GM23338 (cell line): Measurements from ENCODE around the gene APPL2. TPM values are rescaled to one million over a fixed set of nuclear protein-coding genes. Genes with fewer than 3 reads are reported as not detected.

Source experiments
- ATAC-seq: fragments of 200-7000 bp; cut with Tn5 transposase; 3 replicates; pipeline ENCODE4 v1.9.1; 2020
- DNase-seq: peaks from one replicate; pipeline ENCODE4 v3.0.0-alpha.2; 2015; ENCODE audit warnings: low spot score
- H2AFZ ChIP-seq: fragments of 200-600 bp; sonication (generic); 2 replicates; pipeline ENCODE4 v1.8.0; 2016; ENCODE audit warnings: antibody characterized with exemption, mild to moderate bottlenecking, moderate library complexity
- H3F3A ChIP-seq: fragments of 200-600 bp; sonication (generic); replicated peaks from 2 replicates; pipeline ENCODE4 v1.8.0; 2017; ENCODE audit warnings: antibody characterized with exemption, mixed run types, low read depth
- H3K27ac ChIP-seq: fragments of 200-600 bp; sonication (generic); 2 replicates; pipeline ENCODE4 v1.6.1; 2016; ENCODE audit warnings: low read depth
- H3K27me3 ChIP-seq: fragments of 200-600 bp; sonication (generic); 2 replicates; pipeline ENCODE4 v1.8.0; 2016; ENCODE audit warnings: mild to moderate bottlenecking, mixed run types, moderate library complexity; ENCODE audit not compliant: insufficient read depth
- H3K36me3 ChIP-seq: fragments of 200-600 bp; sonication (generic); 2 replicates; pipeline ENCODE4 v1.8.0; 2016; ENCODE audit warnings: mild to moderate bottlenecking; ENCODE audit not compliant: insufficient read depth
- H3K4me1 ChIP-seq: fragments of 200-600 bp; sonication (generic); 2 replicates; pipeline ENCODE4 v1.8.0; 2016; ENCODE audit warnings: mild to moderate bottlenecking, moderate library complexity; ENCODE audit not compliant: insufficient read depth
- H3K4me2 ChIP-seq: fragments of 200-600 bp; sonication (generic); 2 replicates; pipeline ENCODE4 v1.7.1; 2017; ENCODE audit warnings: mixed run types
- H3K4me3 ChIP-seq: fragments of 200-600 bp; sonication (generic); 2 replicates; pipeline ENCODE4 v1.6.1; 2016; ENCODE audit warnings: mixed run types
- H3K79me2 ChIP-seq: fragments of 200-600 bp; sonication (generic); replicated peaks from 2 replicates; pipeline ENCODE4 v1.8.0; 2017; ENCODE audit warnings: mild to moderate bottlenecking; ENCODE audit not compliant: insufficient read depth
- H3K9me2 ChIP-seq: fragments of 200-600 bp; sonication (generic); 2 replicates; pipeline ENCODE4 v1.8.0; 2017; ENCODE audit not compliant: insufficient read depth
- H4K20me1 ChIP-seq: fragments of 200-600 bp; sonication (generic); replicated peaks from 2 replicates; pipeline ENCODE4 v1.8.0; 2017; ENCODE audit warnings: mild to moderate bottlenecking; ENCODE audit not compliant: insufficient read depth
- H3K27ac Mint-ChIP-seq: 2 replicates; pipeline ENCODE4 v1.8.0; 2020; ENCODE audit warnings: inconsistent platforms, mild to moderate bottlenecking, moderate library complexity, mixed read lengths
- H3K27me3 Mint-ChIP-seq: 3 replicates; pipeline ENCODE4 v1.8.0; 2022; ENCODE audit warnings: low read depth, mild to moderate bottlenecking, moderate library complexity, mixed read lengths, inconsistent platforms; ENCODE audit not compliant: insufficient read depth, poor library complexity
- H3K36me3 Mint-ChIP-seq: 3 replicates; pipeline ENCODE4 v1.8.0; 2021; ENCODE audit warnings: low read depth, mild to moderate bottlenecking, inconsistent platforms, moderate library complexity, mixed read lengths
- H3K4me1 Mint-ChIP-seq: 3 replicates; pipeline ENCODE4 v1.8.0; 2020; ENCODE audit warnings: mild to moderate bottlenecking, inconsistent platforms, mixed read lengths
- H3K4me3 Mint-ChIP-seq: 3 replicates; pipeline ENCODE4 v1.8.0; 2021; ENCODE audit warnings: moderate library complexity, mild to moderate bottlenecking, inconsistent platforms, mixed read lengths
- H3K9me3 Mint-ChIP-seq: 3 replicates; pipeline ENCODE4 v1.8.0; 2020; ENCODE audit warnings: moderate library complexity, mild to moderate bottlenecking, inconsistent platforms, mixed read lengths
- CREB1 ChIP-seq: fragments of 250-450 bp; sonication (Bioruptor Pico); IDR thresholded peaks from 2 replicates; pipeline ENCODE4 v1.5.0; 2020; ENCODE audit warnings: low read depth, mild to moderate bottlenecking, moderate library complexity
- EZH2 ChIP-seq: fragments of 200-600 bp; sonication (generic); IDR thresholded peaks from one replicate; pipeline ENCODE4 v1.8.0; 2017; ENCODE audit warnings: antibody characterized with exemption, mild to moderate bottlenecking, low read depth; ENCODE audit not compliant: unreplicated experiment
- EZH2phosphoT487 ChIP-seq: fragments of 200-600 bp; sonication (generic); IDR thresholded peaks from one replicate; pipeline ENCODE4 v1.8.1; 2018; ENCODE audit warnings: antibody characterized with exemption; ENCODE audit not compliant: unreplicated experiment
- JUNB ChIP-seq: IDR thresholded peaks from one replicate; pipeline ENCODE4 v1.6.1; 2016; ENCODE audit warnings: antibody characterized with exemption; ENCODE audit not compliant: unreplicated experiment
- POLR2AphosphoS5 ChIP-seq: IDR thresholded peaks from 2 replicates; pipeline ENCODE4 v1.6.1; 2016; ENCODE audit warnings: antibody characterized with exemption, low read depth
- STAT1 ChIP-seq: IDR thresholded peaks from one replicate; pipeline ENCODE4 v1.6.1; 2016; ENCODE audit warnings: antibody characterized with exemption; ENCODE audit not compliant: unreplicated experiment
- ZNF114 ChIP-seq: fragments of 250-450 bp; sonication (Bioruptor Pico); IDR thresholded peaks from 2 replicates; pipeline ENCODE4 v1.5.0; 2020; ENCODE audit warnings: mild to moderate bottlenecking, moderate library complexity
- ZNF331 ChIP-seq: fragments of 250-450 bp; sonication (Bioruptor Pico); IDR thresholded peaks from 2 replicates; pipeline ENCODE4 v1.5.0; 2020; ENCODE audit warnings: low read depth, mild to moderate bottlenecking, moderate library complexity
- polyA plus RNA-seq: library from polyadenylated mRNA; unstranded; fragments of >200 nt; fragmentation: Nextera tagmentation; extraction: Ambion mirVana; gene quantifications from 2 replicates; pipeline ENCODE4 v1.2.1, GENCODE V29; 2016
- total RNA-seq: library from RNA; depleted of rRNA; stranded (reverse); fragments of >200 nt; shearing (Covaris generic); gene quantifications from 2 replicates; pipeline ENCODE4 v1.2.3, GENCODE V29; 2014
- TF ChIP-seq, protein P1 (sequence below), 2 experiments: fragments of 200-600 bp in 1 of 2; sonication (generic) in 1 of 2; conservative IDR thresholded peaks; 2 replicates each; pipeline versions ENCODE4 v1.5.1 to v1.6.1; 2016 to 2017; ENCODE audit warnings: antibody characterized with exemption in 2 of 2, low read depth in 2 of 2, mild to moderate bottlenecking in 2 of 2, moderate library complexity in 1 of 2
- TF ChIP-seq, protein P2 (sequence below): fragments of 250-450 bp; sonication (Bioruptor Pico); IDR thresholded peaks from 2 replicates; pipeline ENCODE4 v1.5.0; 2020; ENCODE audit warnings: mild to moderate bottlenecking, moderate library complexity
- TF ChIP-seq, protein P3 (sequence below): IDR thresholded peaks from 2 replicates; pipeline ENCODE4 v1.6.1; 2016; ENCODE audit warnings: antibody characterized with exemption

The APPL2 gene
- total and polyA plus RNA-seq, 2 experiments from 2014 or later = 9.3 to 17.4 TPM

DNA sequence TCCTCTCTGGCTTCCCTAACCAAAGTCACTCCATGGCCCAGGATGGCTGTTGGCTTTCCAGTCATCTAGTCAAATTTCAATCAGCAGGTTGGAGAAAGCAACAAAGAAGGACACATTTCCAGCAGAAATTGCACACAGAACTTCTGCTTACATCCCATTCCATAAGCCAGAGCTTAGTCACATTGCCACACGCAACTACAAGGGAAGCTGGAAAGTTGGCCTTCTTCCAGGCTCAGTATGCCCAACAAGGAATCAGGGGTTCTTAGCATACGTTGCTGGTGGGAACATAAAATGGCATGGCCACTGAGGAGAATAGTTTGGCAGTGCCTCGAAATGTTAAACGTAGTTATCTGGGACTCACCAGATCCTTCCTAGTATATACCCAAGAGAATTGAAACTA lies 9.3 kb upstream of the APPL2 start (continued):
- TF ChIP-seq, protein P1, sequence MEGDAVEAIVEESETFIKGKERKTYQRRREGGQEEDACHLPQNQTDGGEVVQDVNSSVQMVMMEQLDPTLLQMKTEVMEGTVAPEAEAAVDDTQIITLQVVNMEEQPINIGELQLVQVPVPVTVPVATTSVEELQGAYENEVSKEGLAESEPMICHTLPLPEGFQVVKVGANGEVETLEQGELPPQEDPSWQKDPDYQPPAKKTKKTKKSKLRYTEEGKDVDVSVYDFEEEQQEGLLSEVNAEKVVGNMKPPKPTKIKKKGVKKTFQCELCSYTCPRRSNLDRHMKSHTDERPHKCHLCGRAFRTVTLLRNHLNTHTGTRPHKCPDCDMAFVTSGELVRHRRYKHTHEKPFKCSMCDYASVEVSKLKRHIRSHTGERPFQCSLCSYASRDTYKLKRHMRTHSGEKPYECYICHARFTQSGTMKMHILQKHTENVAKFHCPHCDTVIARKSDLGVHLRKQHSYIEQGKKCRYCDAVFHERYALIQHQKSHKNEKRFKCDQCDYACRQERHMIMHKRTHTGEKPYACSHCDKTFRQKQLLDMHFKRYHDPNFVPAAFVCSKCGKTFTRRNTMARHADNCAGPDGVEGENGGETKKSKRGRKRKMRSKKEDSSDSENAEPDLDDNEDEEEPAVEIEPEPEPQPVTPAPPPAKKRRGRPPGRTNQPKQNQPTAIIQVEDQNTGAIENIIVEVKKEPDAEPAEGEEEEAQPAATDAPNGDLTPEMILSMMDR (conservative IDR thresholded peaks at IDR 0.05; ENCODE audit: low read depth in 2 of 2) = no peak

DNA sequence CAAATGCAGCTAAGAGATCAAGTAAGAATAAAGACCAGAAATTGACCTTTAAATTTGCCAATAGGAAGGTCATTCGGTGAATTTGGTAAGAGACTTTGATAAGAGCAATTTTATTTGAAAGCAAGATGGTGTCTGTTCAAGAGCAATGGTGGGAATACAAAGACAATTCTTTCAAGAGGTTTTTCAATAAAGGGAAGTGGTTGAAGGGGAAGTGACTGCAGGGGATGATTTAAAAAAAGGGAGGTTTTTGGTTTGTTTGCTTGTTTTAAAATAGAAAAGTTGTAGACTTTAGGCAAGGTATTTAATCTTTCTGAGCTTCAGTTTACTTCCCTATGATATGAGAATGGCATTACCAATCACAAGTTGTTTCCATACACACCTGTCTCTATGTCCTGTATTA lies 4.3 kb upstream of the APPL2 start:
- H3K27me3 Mint-ChIP-seq = no peaks in the 10 kb centered on the region
- Histone ChIP-seq H3K4me3 (no peak overlapping the region), H3K27me3 (no peaks in the 10 kb centered on the region), H3F3A (no peaks in the 10 kb centered on the region), H3K4me1 (no peaks in the 10 kb centered on the region), H3K9me2 (no peaks in the 10 kb centered on the region), H3K79me2 (0 out of 2 replicates have a peak, but pooled peaks cover 2% of the 10 kb centered on the region), H3K27ac (no peak overlapping the region), H3K36me3 (no peaks in the 10 kb centered on the region), H3K4me2 (no peak overlapping the region), H2AFZ (no peak overlapping the region), H4K20me1 (no peaks in the 10 kb centered on the region)
- H3K27ac Mint-ChIP-seq = no peak overlapping the region
- no peak for DNase-seq
- H3K4me3 Mint-ChIP-seq = no peak overlapping the region
- peaks cover 13% of the 10 kb centered on the region for H3K9me3 Mint-ChIP-seq
- ATAC-seq = no peak
- H3K4me1 Mint-ChIP-seq = peaks cover 1% of the 10 kb centered on the region; the same call in 2 of the 3 replicates
- H3K36me3 Mint-ChIP-seq = peaks cover 3% of the 10 kb centered on the region
- TF ChIP-seq STAT1 (no peak), ZNF114 (CRISPR knock-in tag) (no peak), EZH2phosphoT487 (no peak), ZNF331 (CRISPR knock-in tag) (no peak), EZH2 (no peak), CREB1 (CRISPR knock-in tag) (no peak), POLR2AphosphoS5 (no peak), JUNB (no peak)
- TF ChIP-seq, protein P2, sequence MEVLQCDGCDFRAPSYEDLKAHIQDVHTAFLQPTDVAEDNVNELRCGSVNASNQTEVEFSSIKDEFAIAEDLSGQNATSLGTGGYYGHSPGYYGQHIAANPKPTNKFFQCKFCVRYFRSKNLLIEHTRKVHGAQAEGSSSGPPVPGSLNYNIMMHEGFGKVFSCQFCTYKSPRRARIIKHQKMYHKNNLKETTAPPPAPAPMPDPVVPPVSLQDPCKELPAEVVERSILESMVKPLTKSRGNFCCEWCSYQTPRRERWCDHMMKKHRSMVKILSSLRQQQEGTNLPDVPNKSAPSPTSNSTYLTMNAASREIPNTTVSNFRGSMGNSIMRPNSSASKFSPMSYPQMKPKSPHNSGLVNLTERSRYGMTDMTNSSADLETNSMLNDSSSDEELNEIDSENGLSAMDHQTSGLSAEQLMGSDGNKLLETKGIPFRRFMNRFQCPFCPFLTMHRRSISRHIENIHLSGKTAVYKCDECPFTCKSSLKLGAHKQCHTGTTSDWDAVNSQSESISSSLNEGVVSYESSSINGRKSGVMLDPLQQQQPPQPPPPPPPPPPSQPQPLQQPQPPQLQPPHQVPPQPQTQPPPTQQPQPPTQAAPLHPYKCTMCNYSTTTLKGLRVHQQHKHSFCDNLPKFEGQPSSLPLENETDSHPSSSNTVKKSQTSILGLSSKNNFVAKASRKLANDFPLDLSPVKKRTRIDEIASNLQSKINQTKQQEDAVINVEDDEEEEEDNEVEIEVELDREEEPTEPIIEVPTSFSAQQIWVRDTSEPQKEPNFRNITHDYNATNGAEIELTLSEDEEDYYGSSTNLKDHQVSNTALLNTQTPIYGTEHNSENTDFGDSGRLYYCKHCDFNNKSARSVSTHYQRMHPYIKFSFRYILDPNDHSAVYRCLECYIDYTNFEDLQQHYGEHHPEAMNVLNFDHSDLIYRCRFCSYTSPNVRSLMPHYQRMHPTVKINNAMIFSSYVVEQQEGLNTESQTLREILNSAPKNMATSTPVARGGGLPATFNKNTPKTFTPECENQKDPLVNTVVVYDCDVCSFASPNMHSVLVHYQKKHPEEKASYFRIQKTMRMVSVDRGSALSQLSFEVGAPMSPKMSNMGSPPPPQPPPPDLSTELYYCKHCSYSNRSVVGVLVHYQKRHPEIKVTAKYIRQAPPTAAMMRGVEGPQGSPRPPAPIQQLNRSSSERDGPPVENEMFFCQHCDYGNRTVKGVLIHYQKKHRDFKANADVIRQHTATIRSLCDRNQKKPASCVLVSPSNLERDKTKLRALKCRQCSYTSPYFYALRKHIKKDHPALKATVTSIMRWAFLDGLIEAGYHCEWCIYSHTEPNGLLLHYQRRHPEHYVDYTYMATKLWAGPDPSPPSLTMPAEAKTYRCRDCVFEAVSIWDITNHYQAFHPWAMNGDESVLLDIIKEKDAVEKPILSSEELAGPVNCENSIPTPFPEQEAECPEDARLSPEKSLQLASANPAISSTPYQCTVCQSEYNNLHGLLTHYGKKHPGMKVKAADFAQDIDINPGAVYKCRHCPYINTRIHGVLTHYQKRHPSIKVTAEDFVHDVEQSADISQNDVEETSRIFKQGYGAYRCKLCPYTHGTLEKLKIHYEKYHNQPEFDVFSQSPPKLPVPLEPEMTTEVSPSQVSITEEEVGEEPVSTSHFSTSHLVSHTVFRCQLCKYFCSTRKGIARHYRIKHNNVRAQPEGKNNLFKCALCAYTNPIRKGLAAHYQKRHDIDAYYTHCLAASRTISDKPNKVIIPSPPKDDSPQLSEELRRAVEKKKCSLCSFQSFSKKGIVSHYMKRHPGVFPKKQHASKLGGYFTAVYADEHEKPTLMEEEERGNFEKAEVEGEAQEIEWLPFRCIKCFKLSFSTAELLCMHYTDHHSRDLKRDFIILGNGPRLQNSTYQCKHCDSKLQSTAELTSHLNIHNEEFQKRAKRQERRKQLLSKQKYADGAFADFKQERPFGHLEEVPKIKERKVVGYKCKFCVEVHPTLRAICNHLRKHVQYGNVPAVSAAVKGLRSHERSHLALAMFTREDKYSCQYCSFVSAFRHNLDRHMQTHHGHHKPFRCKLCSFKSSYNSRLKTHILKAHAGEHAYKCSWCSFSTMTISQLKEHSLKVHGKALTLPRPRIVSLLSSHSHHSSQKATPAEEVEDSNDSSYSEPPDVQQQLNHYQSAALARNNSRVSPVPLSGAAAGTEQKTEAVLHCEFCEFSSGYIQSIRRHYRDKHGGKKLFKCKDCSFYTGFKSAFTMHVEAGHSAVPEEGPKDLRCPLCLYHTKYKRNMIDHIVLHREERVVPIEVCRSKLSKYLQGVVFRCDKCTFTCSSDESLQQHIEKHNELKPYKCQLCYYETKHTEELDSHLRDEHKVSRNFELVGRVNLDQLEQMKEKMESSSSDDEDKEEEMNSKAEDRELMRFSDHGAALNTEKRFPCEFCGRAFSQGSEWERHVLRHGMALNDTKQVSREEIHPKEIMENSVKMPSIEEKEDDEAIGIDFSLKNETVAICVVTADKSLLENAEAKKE (CRISPR knock-in tag) = no peak
- TF ChIP-seq, protein P1 (conservative IDR thresholded peaks at IDR 0.05; ENCODE audit: low read depth in 2 of 2) = no peak
- TF ChIP-seq, protein P3, sequence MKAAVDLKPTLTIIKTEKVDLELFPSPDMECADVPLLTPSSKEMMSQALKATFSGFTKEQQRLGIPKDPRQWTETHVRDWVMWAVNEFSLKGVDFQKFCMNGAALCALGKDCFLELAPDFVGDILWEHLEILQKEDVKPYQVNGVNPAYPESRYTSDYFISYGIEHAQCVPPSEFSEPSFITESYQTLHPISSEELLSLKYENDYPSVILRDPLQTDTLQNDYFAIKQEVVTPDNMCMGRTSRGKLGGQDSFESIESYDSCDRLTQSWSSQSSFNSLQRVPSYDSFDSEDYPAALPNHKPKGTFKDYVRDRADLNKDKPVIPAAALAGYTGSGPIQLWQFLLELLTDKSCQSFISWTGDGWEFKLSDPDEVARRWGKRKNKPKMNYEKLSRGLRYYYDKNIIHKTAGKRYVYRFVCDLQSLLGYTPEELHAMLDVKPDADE = no peak
